GM19035 (cell line): Measurements from ENCODE around the gene PPP5C.
"Not testable (repeated sequence)": the region's sequence is repeated elsewhere in the genome, so short reads cannot be mapped to it uniquely, and the experiment has no call there.

Source experiments
- ATAC-seq: cut with Tn5 transposase; IDR thresholded peaks from one replicate; pipeline ENCODE4 v1.9.1; 2021; ENCODE audit not compliant: unreplicated experiment

Gene PPP5C

GRCh38 chr19:46384396-46384795, 37.5 kb downstream of the PPP5C start:
- ATAC-seq = no peak

DNA sequence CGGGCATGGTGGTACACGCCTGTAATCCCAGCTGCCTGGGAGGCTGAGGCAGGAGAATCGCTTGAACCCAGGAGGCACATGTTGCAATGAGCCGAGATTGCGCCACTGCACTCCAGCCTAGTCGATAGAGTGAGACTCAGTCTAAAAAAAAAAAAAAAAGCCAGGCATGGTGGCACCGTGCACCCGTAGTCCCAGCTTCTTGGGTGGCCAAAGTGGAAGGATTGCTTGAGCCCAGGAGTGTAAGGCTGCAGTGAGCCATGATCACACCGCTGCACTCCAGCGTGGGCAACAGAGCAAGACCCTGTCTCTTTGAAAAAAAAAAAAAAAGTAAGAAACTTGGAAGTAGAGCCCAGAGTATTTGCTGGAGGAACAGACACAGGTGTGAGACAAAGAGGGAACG, 38.7 kb downstream of the PPP5C start:
- no peak for ATAC-seq

- ATAC-seq = no peak
Observed at GRCh38 chr19:46386151-46386550, 39.3 kb downstream of the PPP5C start.

GRCh38 chr19:46386996-46387712, 40.3 kb downstream of the PPP5C start:
- no peak for ATAC-seq

GRCh38 chr19:46387713-46388130, 40.8 kb downstream of the PPP5C start:
- no peak for ATAC-seq

- no peak for ATAC-seq
Observed at GRCh38 chr19:46388311-46389095, 41.6 kb downstream of the PPP5C start.

DNA sequence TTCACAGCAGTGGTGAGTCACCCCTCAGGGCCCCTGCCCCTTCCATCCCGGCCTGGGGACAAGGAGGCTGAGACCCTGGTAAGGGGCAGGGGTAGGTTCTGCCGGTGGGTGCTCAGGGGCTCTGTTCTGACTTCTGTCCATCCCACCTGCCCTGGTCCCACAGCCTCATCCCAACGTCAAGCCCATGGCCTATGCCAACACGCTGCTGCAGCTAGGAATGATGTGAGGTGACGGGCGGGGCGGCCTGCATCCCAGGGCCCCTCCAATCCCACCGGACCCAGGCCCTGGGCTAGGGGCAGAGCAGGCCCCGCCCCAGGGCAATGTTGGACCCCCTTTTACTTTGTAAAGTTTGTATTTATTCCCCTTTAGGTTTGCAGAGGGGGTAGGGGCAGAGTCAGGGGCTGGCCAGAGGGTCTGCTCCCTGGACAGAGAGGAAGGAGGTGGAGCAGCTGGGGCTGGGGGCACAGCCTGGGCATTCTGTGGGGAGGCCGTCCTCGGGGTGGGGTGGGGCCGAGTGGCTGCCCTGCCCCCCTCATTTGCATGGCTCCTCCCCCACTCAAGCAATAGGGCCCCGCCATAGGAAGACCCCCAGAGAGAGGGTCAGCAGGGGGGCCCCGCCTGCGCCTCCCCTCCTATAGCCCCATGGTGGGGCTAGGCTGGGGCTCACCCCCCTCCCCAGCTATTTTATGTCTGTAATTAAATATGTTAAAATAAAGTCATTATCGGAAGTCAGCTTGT, 43.4 kb downstream of the PPP5C start:
- no peak for ATAC-seq

- no peak for ATAC-seq
Observed at GRCh38 chr19:46390866-46391265, 44.0 kb downstream of the PPP5C start.

GRCh38 chr19:46391296-46392251, 44.7 kb downstream of the PPP5C start:
- ATAC-seq = no peak

- ATAC-seq = no peak
Observed at GRCh38 chr19:46392252-46392801, 45.4 kb downstream of the PPP5C start.

DNA sequence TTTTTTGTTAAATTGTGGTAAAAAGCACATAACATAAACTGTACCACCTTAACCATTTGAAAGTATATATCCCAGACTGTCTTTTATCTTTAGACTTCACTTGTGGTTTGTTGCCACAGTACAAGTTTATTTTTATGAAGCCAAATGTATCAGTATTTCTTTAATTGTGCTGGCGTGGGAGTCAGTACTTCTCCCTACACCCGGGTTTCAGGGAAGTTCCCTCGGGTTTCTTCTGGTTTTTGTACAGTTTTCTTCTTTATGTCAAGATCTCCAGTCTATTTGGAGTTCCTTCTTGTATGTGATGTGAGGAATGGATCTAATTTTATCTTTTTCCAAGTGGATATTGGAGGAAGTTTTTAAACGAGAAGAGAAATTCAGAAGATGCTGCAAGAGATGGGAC, 46.0 kb downstream of the PPP5C start:
- ATAC-seq = no peak

DNA sequence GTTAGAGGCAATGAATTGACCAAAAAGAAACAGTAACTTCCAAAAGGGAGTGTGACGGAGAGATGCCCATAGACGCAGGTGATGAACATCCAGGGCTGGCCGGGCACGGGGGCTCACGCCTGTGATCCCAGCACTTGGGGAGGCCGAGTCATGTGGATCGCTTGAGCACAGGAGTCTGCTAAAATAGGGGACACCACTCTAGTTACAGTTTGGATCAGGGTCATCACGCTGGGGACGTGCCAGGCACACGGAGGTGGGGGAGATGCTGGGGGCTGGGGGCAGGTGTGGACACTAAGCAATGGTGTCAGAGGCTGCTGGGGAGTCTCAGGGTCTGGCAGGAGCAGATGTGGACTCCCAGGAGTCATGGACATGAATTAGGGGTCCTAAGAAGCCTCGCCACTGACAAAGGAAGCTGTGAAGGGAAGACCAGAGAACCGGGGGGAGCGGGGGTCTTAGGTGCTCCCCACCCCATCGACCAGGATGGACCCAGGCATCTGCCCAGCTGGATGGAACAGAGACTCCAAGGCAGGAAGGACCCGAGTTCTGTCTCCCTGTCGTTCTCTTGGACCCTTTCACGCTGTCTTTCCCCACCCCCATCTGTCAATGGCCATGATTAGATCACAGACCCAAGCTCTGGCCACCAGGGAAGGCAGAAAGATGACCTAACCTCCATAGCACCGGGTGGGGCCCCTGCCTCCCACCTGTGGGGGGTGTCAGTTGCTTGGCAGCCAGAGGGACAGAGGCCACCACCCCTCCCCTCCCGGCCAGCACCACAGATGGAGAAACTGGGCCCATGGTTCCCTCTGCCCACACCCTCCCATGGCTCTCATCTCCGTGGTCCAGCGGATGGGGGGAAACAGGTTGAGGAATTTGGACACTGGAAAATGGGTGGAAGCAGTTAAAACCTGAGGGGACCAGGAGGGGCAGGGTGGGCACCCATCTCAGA, 46.8 kb downstream of the PPP5C start:
- no peak for ATAC-seq

- ATAC-seq = no peak
Observed at GRCh38 chr19:46394402-46394797, 47.5 kb downstream of the PPP5C start.

- ATAC-seq = not testable (repeated sequence)
Observed at GRCh38 chr19:46397801-46398479, 51.1 kb downstream of the PPP5C start.

- ATAC-seq = no peak
Observed at GRCh38 chr19:46402725-46403124, 55.8 kb downstream of the PPP5C start.

GRCh38 chr19:46404055-46404752, 57.3 kb downstream of the PPP5C start:
- ATAC-seq = no peak

DNA sequence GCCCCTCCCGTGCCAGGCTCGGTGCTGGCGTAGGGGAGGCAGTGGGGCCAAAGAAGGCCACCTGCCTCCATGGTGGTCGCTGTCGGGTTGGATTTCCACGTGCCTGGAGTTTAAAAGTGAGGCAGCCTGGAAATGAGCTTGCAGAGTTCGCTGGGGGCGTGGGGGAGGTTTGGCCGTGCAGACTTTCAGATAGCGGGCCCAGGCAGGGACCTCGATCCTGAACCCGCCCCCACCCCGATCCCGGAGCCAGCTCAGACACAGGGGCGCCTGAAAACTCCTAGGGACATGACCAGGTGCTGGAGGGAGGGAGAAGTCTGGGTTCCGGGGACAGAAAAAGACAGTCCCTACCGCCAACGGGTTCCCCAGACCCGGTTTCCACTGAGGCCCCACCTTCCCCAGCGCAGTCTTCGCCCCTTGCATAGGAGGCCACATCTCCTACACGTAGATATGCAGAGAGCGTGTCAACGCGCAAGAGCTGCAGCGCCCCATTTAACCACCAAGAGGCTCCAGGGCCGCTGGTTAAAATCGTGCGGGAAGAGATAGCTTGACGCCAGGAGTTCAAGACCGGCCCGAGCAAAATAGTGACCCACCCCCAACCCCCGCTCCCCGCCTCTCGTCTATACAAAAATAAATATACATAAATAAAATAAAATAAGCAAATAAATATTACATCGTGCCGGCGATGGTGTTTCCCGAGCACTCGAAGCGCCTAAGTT, 58.0 kb downstream of the PPP5C start:
- ATAC-seq = no peak
